Measurements from ENCODE around the gene FGF12.

FGF12 gene

DNA sequence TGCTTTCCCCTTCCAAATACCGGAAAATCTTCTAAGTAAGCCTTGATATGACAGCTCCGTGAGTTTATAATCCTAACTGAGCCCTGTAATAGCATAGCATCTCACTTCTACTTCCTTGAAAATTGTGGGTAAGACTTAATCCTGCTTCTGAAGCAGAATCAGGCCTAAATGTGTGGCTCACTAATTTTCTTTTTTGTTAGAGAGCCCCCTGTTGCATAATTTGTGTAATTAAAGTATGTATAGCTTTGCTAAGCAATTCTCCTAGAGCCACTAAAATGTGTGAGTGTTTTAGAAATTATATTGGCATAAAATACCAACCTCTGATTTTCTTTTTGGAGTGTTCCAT lies 304.4 kb downstream of the FGF12 start:
- no peaks in the 10 kb centered on the region for H3K9me2 ChIP-seq (ENCODE audit: low read depth, low read length)
- no peaks in the 10 kb centered on the region for H3K4me1 ChIP-seq (ENCODE audit: insufficient read depth, low read length, severe bottlenecking)
- H2AFZ ChIP-seq (ENCODE audit: low read length): no peak overlapping the region
- no peaks in the 10 kb centered on the region for H4K20me1 ChIP-seq (ENCODE audit: insufficient read depth, low read length)
- H3K27me3 ChIP-seq (ENCODE audit: insufficient read depth, low read length): no peaks in the 10 kb centered on the region
- no peaks in the 10 kb centered on the region for H3K9me3 ChIP-seq (ENCODE audit: low read length)
- TF ChIP-seq EZH2 (IDR thresholded peaks at IDR 0.05; ENCODE audit: borderline replicate concordance, low read length): no peak
- TF ChIP-seq, protein P1, sequence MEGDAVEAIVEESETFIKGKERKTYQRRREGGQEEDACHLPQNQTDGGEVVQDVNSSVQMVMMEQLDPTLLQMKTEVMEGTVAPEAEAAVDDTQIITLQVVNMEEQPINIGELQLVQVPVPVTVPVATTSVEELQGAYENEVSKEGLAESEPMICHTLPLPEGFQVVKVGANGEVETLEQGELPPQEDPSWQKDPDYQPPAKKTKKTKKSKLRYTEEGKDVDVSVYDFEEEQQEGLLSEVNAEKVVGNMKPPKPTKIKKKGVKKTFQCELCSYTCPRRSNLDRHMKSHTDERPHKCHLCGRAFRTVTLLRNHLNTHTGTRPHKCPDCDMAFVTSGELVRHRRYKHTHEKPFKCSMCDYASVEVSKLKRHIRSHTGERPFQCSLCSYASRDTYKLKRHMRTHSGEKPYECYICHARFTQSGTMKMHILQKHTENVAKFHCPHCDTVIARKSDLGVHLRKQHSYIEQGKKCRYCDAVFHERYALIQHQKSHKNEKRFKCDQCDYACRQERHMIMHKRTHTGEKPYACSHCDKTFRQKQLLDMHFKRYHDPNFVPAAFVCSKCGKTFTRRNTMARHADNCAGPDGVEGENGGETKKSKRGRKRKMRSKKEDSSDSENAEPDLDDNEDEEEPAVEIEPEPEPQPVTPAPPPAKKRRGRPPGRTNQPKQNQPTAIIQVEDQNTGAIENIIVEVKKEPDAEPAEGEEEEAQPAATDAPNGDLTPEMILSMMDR (IDR thresholded peaks at IDR 0.05; ENCODE audit: low read length): peak; percentile 54; the same call in 1 of the 2 replicates
- no peak overlapping the region for H3K4me2 ChIP-seq (ENCODE audit: low read length)
- H3K36me3 ChIP-seq (ENCODE audit: insufficient read depth, low read length): no peaks in the 10 kb centered on the region
- no peak overlapping the region for H3K27ac ChIP-seq (ENCODE audit: low read depth, low read length, poor library complexity, severe bottlenecking)
- no peak overlapping the region for H3K4me3 ChIP-seq (ENCODE audit: low read depth, low read length, poor library complexity, severe bottlenecking)
- no peak overlapping the region for H3K9ac ChIP-seq (ENCODE audit: low read length)
- H3F3A ChIP-seq (ENCODE audit: insufficient read depth, low read length): no peaks in the 10 kb centered on the region
- H3K79me2 ChIP-seq (ENCODE audit: insufficient read depth, low read length): no peaks in the 10 kb centered on the region

DNA sequence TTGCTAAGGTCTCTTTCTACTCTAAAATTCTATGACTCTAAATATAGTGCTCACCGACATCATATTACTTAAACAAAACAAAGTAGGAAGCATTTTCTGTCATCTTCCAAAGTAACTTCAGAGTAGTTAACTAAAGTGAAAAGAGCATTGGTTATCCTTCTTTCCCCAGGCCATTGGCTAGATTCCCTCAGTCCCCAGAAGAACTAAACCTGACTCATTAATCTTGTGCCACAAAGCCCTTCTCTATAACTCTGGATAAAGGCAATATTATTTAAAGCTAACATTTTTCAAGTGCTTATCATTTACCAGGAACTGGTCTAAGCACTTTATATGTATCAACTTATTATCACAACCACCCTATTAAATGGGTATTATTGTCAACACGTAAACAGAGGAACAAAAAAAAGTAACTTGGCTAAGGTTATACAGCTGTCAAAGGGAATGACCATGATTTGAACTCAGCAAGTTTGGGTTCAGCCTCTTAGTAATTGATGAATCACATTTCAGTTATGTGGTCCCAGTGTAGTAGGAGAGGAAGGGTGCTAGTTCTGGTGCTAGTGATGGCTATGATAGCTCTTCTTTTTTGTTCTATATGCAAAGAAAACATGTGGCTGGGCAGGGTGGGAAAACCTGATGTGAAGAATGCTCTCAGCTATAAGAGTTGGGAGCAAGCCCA lies 304.9 kb downstream of the FGF12 start:
- no peak overlapping the region for H3K4me3 ChIP-seq (ENCODE audit: low read depth, low read length, poor library complexity, severe bottlenecking)
- H3K9ac ChIP-seq (ENCODE audit: low read length): no peak overlapping the region
- H3K27ac ChIP-seq (ENCODE audit: low read depth, low read length, poor library complexity, severe bottlenecking): no peak overlapping the region
- H4K20me1 ChIP-seq (ENCODE audit: insufficient read depth, low read length): no peaks in the 10 kb centered on the region
- H3K36me3 ChIP-seq (ENCODE audit: insufficient read depth, low read length): no peaks in the 10 kb centered on the region
- no peak overlapping the region for H2AFZ ChIP-seq (ENCODE audit: low read length)
- H3K9me2 ChIP-seq (ENCODE audit: low read depth, low read length): no peaks in the 10 kb centered on the region
- H3K79me2 ChIP-seq (ENCODE audit: insufficient read depth, low read length): no peaks in the 10 kb centered on the region
- no peaks in the 10 kb centered on the region for H3F3A ChIP-seq (ENCODE audit: insufficient read depth, low read length)
- H3K4me1 ChIP-seq (ENCODE audit: insufficient read depth, low read length, severe bottlenecking): no peaks in the 10 kb centered on the region
- no peaks in the 10 kb centered on the region for H3K27me3 ChIP-seq (ENCODE audit: insufficient read depth, low read length)
- TF ChIP-seq, protein P1 (IDR thresholded peaks at IDR 0.05; ENCODE audit: low read length): no peak
- TF ChIP-seq EZH2 (IDR thresholded peaks at IDR 0.05; ENCODE audit: borderline replicate concordance, low read length): no peak
- no peaks in the 10 kb centered on the region for H3K9me3 ChIP-seq (ENCODE audit: low read length)
- H3K4me2 ChIP-seq (ENCODE audit: low read length): no peak overlapping the region

DNA sequence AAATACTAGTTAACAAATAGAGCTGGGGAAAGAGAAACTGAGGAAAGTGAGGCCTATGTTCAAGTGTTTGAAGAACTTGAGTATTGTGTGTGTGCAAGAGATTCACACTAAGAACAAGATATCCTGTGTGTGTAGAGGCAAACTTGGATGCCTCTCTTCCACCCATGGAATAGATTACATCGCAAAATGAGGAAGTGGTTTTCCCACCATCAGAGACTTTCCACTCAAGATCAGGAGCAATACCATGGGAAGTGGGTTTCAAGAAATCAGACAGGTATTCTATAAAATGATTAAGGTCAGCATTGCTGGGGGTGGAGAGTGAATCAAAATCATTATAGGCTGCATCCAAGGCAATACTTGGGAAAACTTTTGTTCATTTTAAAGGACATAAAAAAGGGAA lies 308.0 kb downstream of the FGF12 start:
- TF ChIP-seq, protein P1 (IDR thresholded peaks at IDR 0.05; ENCODE audit: low read length): no peak
- TF ChIP-seq EZH2 (IDR thresholded peaks at IDR 0.05; ENCODE audit: borderline replicate concordance, low read length): no peak
- no peaks in the 10 kb centered on the region; the same call in 1 of the 2 replicates for H4K20me1 ChIP-seq (ENCODE audit: insufficient read depth, low read length)
- H3K4me1 ChIP-seq (ENCODE audit: insufficient read depth, low read length, severe bottlenecking): no peaks in the 10 kb centered on the region
- H3K27me3 ChIP-seq (ENCODE audit: insufficient read depth, low read length): no peaks in the 10 kb centered on the region
- H3K79me2 ChIP-seq (ENCODE audit: insufficient read depth, low read length): no peaks in the 10 kb centered on the region
- H3K9ac ChIP-seq (ENCODE audit: low read length): no peak overlapping the region
- H3K4me2 ChIP-seq (ENCODE audit: low read length): no peak overlapping the region
- no peaks in the 10 kb centered on the region for H3F3A ChIP-seq (ENCODE audit: insufficient read depth, low read length)
- no peaks in the 10 kb centered on the region for H3K9me3 ChIP-seq (ENCODE audit: low read length)
- no peak overlapping the region for H3K4me3 ChIP-seq (ENCODE audit: low read depth, low read length, poor library complexity, severe bottlenecking)
- H3K36me3 ChIP-seq (ENCODE audit: insufficient read depth, low read length): no peaks in the 10 kb centered on the region
- no peaks in the 10 kb centered on the region for H3K9me2 ChIP-seq (ENCODE audit: low read depth, low read length)
- H3K27ac ChIP-seq (ENCODE audit: low read depth, low read length, poor library complexity, severe bottlenecking): no peak overlapping the region
- H2AFZ ChIP-seq (ENCODE audit: low read length): no peak overlapping the region
